HL-60 (cell line): ENCODE data around the gene RAD50.

ENCODE experiments used
- CTCF ChIP-seq: IDR thresholded peaks from one replicate; pipeline ENCODE4 v1.5.1; 2011; ENCODE audit warnings: low read length, control low read depth, inconsistent platforms; ENCODE audit not compliant: insufficient read depth
- POLR2AphosphoS5 ChIP-seq: IDR thresholded peaks from 2 replicates; pipeline ENCODE4 v1.6.1; 2012; ENCODE audit warnings: low read depth
- REST ChIP-seq: IDR thresholded peaks from 2 replicates; pipeline ENCODE4 v1.6.1; 2012; ENCODE audit warnings: low read depth; ENCODE audit not compliant: insufficient replicate concordance
- SPI1 ChIP-seq: IDR thresholded peaks from 2 replicates; pipeline ENCODE4 v1.6.1; 2012; ENCODE audit warnings: low read depth, mild to moderate bottlenecking, borderline replicate concordance

DNA sequence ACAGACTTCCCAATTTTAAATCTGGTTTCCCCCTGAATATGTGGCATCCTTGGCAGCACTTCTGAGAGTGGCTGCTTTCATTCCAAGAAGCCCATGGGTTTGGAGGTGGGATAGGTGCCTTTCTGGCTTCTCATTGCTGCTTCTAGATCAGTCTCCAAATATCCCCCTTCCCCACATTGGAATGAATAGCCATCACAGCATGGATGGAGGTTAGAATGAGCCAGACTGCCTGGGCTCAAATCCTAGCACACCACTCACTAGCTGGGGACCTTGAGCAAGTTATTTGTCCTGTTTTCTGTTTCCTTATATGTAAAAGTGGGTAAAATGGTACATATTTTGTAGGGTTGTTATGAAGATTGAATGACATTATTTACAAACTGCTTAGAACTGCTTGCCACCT is 87.4 kb downstream of the RAD50 start:
- TF ChIP-seq CTCF: no peak
- TF ChIP-seq SPI1: no peak
- TF ChIP-seq POLR2AphosphoS5: no peak
- no peak for TF ChIP-seq REST
